Mesenteric fat pad (tissue), 1 donor: Measurements from ENCODE around the gene LRP5. TPM values are rescaled to one million over a fixed set of nuclear protein-coding genes. Genes with fewer than 3 reads are reported as not detected.
A peak's percentile ranks its signal among the peaks of the same experiment; 100 is the strongest.
"Not testable (repeated sequence)": the region's sequence is repeated elsewhere in the genome, so short reads cannot be mapped to it uniquely, and the experiment has no call there.

Experiments used
- DNase-seq: peaks from one replicate; pipeline ENCODE4 v3.0.0-alpha.2; 2020; ENCODE audit warnings: low spot score
- total RNA-seq: library from RNA; stranded (reverse); fragmentation: NEBNext Ultra II Directional; extraction: Animal tissue kit (Norgen Biotek cat#: 25700); gene quantifications from one replicate; pipeline ENCODE4 v1.2.1, GENCODE V29; 2021
- donor health status: DM: yes; HTN: yes; CAD: no.

LRP5 gene
- total RNA-seq, 1 donor from 2014 or later: 59.9 TPM

- no peak for DNase-seq
Measured at GRCh38 chr11:68438658-68439259, 126.4 kb downstream of the LRP5 start.

- no peak for DNase-seq
Measured at GRCh38 chr11:68439355-68440065, 127.1 kb downstream of the LRP5 start.

- no peak for DNase-seq
Measured at GRCh38 chr11:68440224-68440623, 127.8 kb downstream of the LRP5 start.

- DNase-seq: no peak
Measured at GRCh38 chr11:68441466-68442230, 129.3 kb downstream of the LRP5 start.

GRCh38 chr11:68442433-68442832, 130.0 kb downstream of the LRP5 start:
- DNase-seq: no peak

- no peak for DNase-seq
Measured at GRCh38 chr11:68444566-68444965, 132.2 kb downstream of the LRP5 start.

- DNase-seq: no peak
Measured at GRCh38 chr11:68445531-68446035, 133.2 kb downstream of the LRP5 start.

GRCh38 chr11:68446046-68446725, 133.8 kb downstream of the LRP5 start:
- no peak for DNase-seq

GRCh38 chr11:68447015-68447801, 134.8 kb downstream of the LRP5 start:
- DNase-seq: no peak

- not testable (repeated sequence) for DNase-seq
Measured at GRCh38 chr11:68447914-68448313, 135.5 kb downstream of the LRP5 start.

GRCh38 chr11:68448604-68449011, 136.2 kb downstream of the LRP5 start:
- DNase-seq: no peak

GRCh38 chr11:68449951-68450350, 137.6 kb downstream of the LRP5 start:
- DNase-seq: no peak

- no peak for DNase-seq
Measured at GRCh38 chr11:68450711-68451110, 138.3 kb downstream of the LRP5 start.

- peak; percentile 85 for DNase-seq
Measured at GRCh38 chr11:68454767-68455166, 142.4 kb downstream of the LRP5 start.

GRCh38 chr11:68455485-68455884, 143.1 kb downstream of the LRP5 start:
- DNase-seq: peak; percentile 78

- no peak for DNase-seq
Measured at GRCh38 chr11:68457216-68457897, 145.0 kb downstream of the LRP5 start.

- DNase-seq: peak; percentile 88
Measured at GRCh38 chr11:68457898-68458249, 145.5 kb downstream of the LRP5 start.

- not testable (repeated sequence) for DNase-seq
Measured at GRCh38 chr11:68458340-68458739, 145.9 kb downstream of the LRP5 start.

- peak; percentile 97 for DNase-seq
Measured at GRCh38 chr11:68459886-68460740, 147.7 kb downstream of the LRP5 start.
